Measurements from ENCODE around the gene POLR3H. TPM values are rescaled to one million over a fixed set of nuclear protein-coding genes. Genes with fewer than 3 reads are reported as not detected.
"Not testable (repeated sequence)": the region's sequence is repeated elsewhere in the genome, so short reads cannot be mapped to it uniquely, and the experiment has no call there.

POLR3H gene
- 42.2 TPM for polyA plus RNA-seq (2013, experiment 1 of 2; ENCODE audit: insufficient read length)
- 24.2 TPM for polyA plus RNA-seq (2013, experiment 2 of 2; ENCODE audit: insufficient read length)

GRCh38 chr22:41543854-41544670 lies at the start of gene POLR3H:
Gene POLR3H (minus strand): TSS chr22:41544470. CDS start chr22:41544101, 369 bp downstream.
- peak; percentile 97 for DNase-seq

DNA sequence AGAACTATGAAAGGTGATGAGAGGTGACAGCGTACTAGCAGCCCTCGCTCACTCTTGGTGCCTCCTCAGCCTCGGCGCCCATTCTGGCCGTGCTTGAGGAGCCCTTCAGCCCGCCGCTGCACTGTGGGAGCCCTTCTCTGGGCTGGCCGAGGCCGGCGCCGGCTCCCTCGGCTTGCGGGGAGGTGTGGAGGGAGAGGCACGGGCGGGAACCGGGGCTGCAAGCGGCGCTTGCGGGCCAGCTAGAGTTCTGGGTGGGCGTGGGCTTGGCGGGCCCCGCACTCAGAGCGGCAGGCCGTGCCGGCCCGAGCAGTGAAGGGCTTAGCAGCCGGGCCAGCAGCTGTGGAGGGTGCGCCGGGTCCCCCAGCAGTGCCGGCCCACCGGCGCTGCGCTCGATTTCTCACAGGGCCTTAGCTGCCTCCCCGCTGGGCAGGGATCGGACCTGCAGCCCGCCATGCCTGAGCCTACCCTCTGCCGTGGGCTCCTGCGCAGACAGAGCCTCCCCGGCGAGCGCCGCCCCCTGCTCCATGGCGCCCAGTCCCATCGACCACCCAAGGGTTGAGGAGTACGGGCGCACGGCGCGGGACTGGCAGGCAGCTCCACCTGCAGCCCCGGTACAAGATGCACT lies 49.2 kb upstream of the POLR3H start:
- not testable (repeated sequence) for DNase-seq

DNA sequence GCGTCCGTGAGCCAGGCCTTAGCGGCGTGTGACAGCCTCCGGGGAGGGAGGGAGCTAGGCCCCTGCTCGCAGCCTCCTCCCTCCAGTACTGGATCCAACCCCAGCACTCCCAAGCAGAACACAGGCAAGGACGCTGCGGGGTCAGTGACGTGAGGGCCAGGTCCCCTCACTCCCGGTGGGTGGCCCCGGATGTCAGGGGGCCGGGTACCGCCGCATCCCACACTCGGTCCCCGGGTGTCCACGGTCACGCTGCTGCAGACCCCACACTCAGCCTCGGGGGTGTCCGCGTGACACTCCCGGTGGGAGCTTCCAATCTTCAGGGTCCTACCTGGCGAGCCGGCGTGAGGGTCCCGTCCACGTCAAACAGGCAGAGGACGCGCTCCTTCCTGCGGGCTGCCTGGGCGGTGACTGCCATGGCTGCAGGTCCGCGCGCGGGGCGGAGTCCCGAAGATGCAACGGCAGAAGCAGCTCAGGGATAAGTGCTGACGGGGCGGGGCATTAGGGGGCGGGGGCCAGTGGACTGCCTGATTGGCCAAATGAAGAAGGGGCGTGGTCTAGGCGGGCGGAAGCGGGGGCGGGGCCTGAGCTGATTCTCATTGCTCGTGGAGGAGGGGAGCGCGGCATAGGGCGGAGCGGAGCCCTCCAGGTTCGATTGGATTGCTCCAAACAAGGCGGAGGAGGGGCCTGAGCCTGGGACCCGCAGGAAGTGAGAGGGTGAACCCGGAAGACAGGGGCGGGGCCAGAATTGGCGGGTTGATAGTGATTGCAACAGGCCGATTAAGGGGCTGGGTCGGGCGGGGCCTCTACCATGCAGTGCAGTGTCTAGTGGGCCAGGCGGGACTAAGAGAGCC lies 45.3 kb upstream of the POLR3H start, which contains the start of gene PMM1:
Gene PMM1 (minus strand): TSS at position 450 of the 851 bp plus-strand sequence. CDS start 35 bp downstream, at position 415.
- peak; percentile 99 for DNase-seq

- DNase-seq, result no peak
Measured at GRCh38 chr22:41587347-41587723, 43.1 kb upstream of the POLR3H start.

- DNase-seq, result no peak
Measured at GRCh38 chr22:41585898-41586297, 41.6 kb upstream of the POLR3H start.

- no peak for DNase-seq
Measured at GRCh38 chr22:41584881-41585280, 40.6 kb upstream of the POLR3H start.

DNA sequence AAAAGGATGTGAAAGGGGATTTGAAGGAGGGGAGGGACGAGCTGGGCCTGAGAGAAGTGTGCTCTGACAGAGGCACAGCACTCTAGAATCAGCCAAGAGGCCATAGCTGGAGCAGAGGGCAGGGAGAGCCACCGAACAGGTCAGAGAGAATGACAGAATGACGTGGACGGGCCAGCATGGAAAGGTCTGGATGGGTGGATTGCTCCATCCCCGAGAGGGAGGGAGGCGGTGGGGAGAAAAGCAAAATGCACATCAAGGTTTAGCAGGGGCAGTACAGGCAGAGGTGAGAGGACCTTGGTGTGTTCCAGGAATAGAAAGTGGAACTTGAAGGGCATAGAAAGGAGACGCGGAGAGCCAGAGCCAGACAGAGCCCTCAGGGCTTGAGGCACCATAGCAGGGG lies 38.4 kb upstream of the POLR3H start:
- DNase-seq, result no peak

GRCh38 chr22:41579997-41580355 lies 35.7 kb upstream of the POLR3H start:
- no peak for DNase-seq

DNA sequence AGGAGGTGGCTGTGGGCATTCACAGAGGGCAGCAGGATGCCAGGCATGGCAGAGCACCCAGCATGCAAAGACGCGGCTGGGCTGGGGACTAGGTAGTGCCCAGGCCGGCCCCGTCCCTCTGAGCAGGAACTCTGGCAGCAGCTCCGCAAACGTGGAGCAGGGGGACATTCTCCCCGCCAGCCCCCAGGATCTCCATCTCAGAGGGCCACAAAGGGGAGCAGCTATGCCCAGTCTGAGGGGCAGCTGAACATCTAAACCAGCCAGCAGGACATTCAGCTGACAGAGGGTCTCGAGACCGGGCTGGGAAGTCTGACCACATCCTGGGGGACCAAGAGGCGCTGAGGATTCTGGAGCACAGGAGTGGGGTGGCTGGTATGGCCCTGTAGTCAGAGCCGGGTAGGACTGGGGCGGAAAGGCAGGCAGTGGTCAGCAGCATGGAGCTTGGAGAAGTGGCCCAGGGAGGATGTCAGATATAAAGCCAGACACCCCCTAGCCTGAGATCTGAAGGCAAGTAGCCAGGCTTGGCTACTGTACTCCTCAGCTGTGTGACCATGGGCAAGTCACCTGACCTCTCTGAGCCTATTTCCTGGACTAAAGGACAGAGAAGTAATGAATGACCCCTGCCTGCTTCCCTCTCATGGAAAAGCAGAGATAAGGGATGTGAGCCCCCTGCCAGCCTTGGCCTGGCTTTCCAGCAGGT lies 35.2 kb upstream of the POLR3H start:
- no peak for DNase-seq

DNA sequence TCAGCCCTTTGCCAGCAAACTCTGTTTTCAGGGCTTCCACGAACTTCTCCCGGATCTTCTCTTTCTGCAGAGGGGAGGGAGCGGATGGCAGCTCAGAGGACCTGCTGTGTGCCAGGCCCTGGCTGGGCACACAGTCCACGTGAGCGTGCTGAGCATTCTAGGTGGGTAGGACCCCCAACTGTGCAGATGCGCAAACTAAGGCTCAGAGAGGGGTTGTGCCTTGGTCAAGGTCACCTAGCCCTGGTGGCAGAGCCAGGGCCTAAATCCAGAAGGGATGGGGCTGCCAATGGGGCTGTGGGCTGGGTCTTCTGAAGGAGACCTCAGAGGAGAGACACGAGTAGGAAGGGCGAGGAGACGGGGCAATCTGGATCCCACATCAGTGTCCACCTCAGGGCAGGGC lies 34.5 kb upstream of the POLR3H start:
- DNase-seq, result no peak

DNA sequence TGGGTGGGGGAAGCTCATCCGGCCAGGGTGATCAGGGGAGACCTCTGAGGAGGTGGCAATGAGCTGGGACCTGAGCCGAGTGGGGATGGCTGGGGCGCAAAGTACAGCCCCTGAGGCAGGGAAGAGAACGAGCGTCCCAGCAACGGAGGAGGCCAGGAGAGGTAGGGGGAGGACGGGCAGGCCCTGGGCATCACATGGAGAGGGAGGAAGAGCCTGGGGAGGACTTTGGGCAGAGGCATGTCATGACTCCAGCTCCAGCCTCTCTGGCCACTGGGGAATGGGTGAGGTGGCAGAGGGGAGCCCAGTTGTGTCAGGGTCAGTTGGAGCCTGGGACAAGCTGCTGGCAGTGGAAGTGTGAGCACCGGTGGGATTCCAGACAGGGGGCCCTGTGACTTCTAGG lies 33.8 kb upstream of the POLR3H start:
- no peak for DNase-seq

DNA sequence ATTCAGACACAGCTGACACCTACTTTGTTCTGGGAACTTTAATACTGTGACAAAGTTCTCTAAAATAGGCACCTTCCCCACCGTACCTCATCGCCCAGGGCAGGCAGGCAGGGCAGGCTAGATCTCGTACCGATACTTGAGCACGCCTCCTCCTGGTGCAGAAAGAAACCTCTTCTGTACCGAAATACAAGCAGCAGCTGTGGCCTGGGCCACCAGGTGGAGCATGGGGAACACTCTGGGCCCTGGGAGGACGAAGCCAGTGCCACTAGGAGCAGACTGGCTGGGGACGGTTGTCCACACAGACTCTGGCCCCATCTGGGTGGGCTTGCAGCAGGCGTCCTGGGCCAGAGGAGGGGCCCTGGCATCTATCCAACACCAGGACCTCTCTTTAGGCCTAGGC lies 32.6 kb upstream of the POLR3H start:
- peak; percentile 60 for DNase-seq

GRCh38 chr22:41575533-41575932 lies 31.3 kb upstream of the POLR3H start:
- no peak for DNase-seq

DNA sequence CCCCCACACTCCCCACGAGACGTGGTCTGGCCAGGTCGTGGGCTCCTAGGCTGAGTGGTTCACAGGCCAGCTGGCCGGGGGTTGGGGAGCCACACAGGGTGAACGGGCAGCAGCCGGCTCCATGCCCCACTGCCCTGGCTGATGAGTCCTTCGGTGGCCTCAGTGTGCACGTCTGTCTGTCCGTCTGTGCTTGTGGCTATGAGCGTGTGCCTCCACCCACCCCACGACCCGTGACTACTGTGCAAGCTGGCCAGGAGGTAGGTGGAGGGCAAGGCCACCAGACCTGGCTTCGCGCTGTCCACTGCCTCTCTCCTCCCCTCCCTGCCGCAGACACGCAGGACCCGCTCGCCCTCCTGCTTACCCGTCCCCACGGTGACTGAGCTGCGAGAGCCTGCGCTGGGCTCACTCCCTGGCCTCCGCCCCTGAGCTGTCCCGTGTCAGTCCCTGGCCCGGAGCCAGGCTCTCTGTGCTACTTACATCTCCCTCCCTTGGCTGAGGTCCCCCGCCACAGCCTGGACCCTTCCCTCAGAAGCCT lies 30.6 kb upstream of the POLR3H start:
- DNase-seq, result no peak

GRCh38 chr22:41573677-41574076 lies 29.4 kb upstream of the POLR3H start:
- DNase-seq, result no peak

GRCh38 chr22:41572305-41572704 lies 28.0 kb upstream of the POLR3H start:
- DNase-seq, result not testable (repeated sequence)

- DNase-seq, result no peak
Measured at GRCh38 chr22:41571786-41572185, 27.5 kb upstream of the POLR3H start.

- DNase-seq, result no peak
Measured at GRCh38 chr22:41570221-41570620, 26.0 kb upstream of the POLR3H start.

DNA sequence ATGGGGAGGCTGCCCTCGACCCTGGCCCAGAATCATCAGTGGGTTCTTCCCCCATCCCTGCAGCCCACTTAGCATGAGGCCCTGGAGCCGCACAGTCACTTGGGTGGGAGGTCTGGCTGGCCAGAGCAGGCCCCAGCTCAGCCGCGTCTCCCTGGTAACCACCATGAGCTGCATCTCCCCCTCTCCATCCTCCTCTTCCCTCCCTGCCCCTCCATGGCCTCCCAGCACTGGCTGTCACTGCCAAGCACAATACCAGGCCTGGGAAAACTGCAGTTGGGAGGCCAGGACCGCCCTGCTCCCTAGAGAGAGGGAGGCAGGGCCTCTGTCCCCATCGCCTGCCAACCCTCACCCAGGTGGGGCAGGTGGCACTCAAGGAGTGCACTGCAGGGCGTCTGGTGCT lies 24.5 kb upstream of the POLR3H start:
- DNase-seq, result no peak

DNA sequence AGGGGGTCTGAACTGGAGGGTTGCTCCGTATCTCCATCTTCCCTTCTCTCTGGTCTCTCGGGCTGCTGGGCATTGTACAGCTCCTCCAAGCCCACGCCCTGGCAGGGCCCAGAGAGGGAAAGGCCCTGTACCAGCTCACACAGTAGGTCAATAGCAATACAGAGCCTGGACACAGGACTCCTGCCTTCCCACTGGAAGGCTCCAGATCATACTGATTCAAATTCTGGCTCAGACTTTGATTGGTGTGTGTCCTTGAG lies 23.2 kb upstream of the POLR3H start:
- DNase-seq, result no peak

DNA sequence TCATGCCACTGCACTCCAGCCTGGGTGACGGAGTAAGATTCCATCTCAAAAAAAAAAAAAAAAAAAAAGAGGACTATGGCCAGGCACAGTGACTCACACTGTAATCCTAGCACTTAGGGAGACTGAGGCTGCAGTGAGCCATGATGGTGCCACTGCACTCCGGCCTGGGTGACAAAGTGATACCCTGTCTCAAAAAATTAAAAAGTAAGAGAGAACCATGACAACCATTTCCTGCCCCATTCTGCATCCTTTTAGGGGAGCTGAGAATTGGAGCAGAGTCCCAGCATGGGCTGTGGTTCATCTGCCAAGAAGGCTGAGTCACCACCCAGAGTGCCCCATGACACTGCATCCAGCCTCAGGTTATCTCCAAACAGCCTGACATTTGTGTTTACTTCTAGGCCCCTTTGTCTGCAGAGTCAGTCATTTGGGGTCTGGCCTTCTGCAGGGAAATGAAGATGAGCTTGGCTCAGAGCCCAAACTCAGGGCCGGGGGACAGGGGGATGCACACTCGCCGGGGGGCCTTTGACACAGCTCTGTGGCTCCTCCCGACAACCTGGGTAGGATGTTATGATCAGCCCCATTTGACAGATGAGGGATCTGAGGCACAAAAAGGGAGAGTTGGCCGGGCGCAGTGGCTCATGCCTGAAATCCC lies 21.3 kb upstream of the POLR3H start:
- peak; percentile 90 for DNase-seq

DNA sequence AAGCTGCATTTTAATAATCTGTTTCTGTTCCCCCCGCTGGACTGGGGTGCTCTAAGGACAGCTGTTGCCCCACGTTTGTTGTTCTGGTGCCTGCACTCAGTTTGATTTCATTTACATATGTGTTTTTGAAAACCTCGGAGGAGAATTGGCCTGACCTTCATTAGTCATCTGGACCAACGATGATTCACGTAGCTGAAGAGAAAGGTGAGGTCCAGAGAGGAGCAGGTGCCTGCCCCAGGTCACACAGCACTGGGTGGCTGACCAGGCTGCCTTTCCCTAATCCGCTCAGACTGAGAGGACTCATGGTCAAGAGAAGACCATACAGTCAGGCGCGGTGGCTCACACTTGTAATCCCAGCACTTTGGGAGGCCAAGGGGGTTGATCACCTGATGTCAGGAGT lies 20.3 kb upstream of the POLR3H start:
- DNase-seq, result no peak

Measured in fibroblast of skin of back (primary cell).